Lung (tissue), 12 donors: Measurements from ENCODE around the gene MINAR1. TPM values are rescaled to one million over a fixed set of nuclear protein-coding genes. Genes with fewer than 3 reads are reported as not detected.

ENCODE experiments used
- ATAC-seq: fragments of 200-7000 bp; cut with Tn5 transposase; one replicate; pipeline ENCODE4 v1.9.1; 2020; ENCODE audit warnings: moderate number of reproducible peaks; ENCODE audit not compliant: insufficient read depth, low FRiP score
- DNase-seq, 3 donors: peaks; one replicate each; pipeline ENCODE4 v3.0.0-alpha.2; 2013 to 2017
- H3K27ac ChIP-seq, 2 donors: one replicate each; pipeline ENCODE4 v1.5.1; 2013; ENCODE audit warnings: mild to moderate bottlenecking in 2 of 2, moderate library complexity in 2 of 2, control low read depth in 1 of 2, inconsistent platforms in 1 of 2, low read depth in 1 of 2, low read length in 1 of 2
- H3K27me3 ChIP-seq, 3 donors: one replicate each; pipeline ENCODE4 v1.5.1; 2013; ENCODE audit warnings: low read length in 2 of 3; ENCODE audit not compliant: control insufficient read depth in 3 of 3, insufficient read depth in 3 of 3
- H3K36me3 ChIP-seq, 4 donors: one replicate each; pipeline ENCODE4 v1.5.1; 2013; ENCODE audit warnings: low read length in 4 of 4, mild to moderate bottlenecking in 1 of 4, moderate library complexity in 1 of 4; ENCODE audit not compliant: control insufficient read depth in 4 of 4, insufficient read depth in 4 of 4
- H3K4me1 ChIP-seq, 5 donors: one replicate each; pipeline ENCODE4 v1.5.1; 2013; ENCODE audit warnings: low read length in 5 of 5, mild to moderate bottlenecking in 2 of 5, moderate library complexity in 1 of 5; ENCODE audit not compliant: control insufficient read depth in 5 of 5, insufficient read depth in 5 of 5
- H3K4me3 ChIP-seq: one replicate; pipeline ENCODE4 v1.5.1; 2013; ENCODE audit warnings: mild to moderate bottlenecking, control low read depth, moderate library complexity
- H3K9ac ChIP-seq, 2 donors: one replicate each; pipeline ENCODE4 v1.5.1; 2013; ENCODE audit warnings: low read length in 2 of 2, control low read depth in 1 of 2; ENCODE audit not compliant: insufficient read depth in 1 of 2
- H3K9me3 ChIP-seq, 4 donors: one replicate each; pipeline ENCODE4 v1.5.1; 2013; ENCODE audit warnings: low read length in 3 of 4, mild to moderate bottlenecking in 1 of 4, moderate library complexity in 1 of 4; ENCODE audit not compliant: control insufficient read depth in 4 of 4, insufficient read depth in 3 of 4
- WGBS, 2 donors: extraction: QIAGEN DNeasy Blood & Tissue Kit; methylation state at CpG; one replicate each; pipeline ENCODE4 v1.1.7; 2013; 5-methylcytosine and 5-hydroxymethylcytosine counted together
- polyA plus RNA-seq, 2 donors: library from polyadenylated mRNA; stranded (reverse); fragments of 200-250 nt; gene quantifications; one replicate each; pipeline ENCODE4 v1.2.1, GENCODE V29; 2013
- total RNA-seq, 2 donors: library from RNA; depleted of rRNA in 1 of 2; stranded (reverse); fragments of >200 nt in 1 of 2; gene quantifications; one replicate each; pipeline ENCODE4 v1.2.1, GENCODE V29; 2014 to 2021
- TF ChIP-seq, protein P1 (sequence below): IDR thresholded peaks from 2 replicates; pipeline ENCODE4 v1.5.1; 2012; ENCODE audit warnings: mild to moderate bottlenecking; ENCODE audit errors: control extremely low read depth, extremely low read depth
- donor health status: control.
- donor health status: control.
- donor health status: Bipolar disorder and iron deficiency.
- donor health status: healthy.
- donor health status: DM: yes; HTN: yes; CAD: no.

Gene MINAR1
- total and polyA plus RNA-seq, 4 donors: 0.10 to 0.37 (median 0.25) TPM

DNA sequence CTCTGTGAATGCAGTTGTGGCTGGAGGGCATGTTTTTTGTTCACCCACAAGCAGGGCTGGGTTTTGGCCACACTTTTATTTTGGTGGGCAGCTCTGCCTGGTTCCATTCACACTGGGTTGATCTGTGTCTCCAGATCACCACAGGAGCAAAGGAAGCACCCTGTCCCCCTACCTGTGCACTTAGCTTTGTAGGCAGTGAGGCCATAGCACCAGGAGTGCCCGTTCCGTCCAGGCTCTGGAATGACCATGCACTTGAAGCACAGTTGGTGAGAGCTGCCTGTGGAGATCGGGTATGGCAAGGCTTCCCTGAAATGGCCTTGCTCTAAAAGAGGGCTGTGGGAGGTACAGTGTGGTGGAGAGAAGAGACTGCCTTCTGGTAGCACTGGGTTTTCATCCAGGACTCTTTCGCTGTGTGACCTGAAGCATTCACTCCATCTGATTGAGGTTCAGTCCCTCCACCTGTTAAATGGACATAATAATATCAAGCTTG lies 31.7 kb downstream of the MINAR1 start:
- WGBS, 2 donors: 89 to 93% methylated on average over 4 of the region's 4 CpGs
- TF ChIP-seq, protein P1, sequence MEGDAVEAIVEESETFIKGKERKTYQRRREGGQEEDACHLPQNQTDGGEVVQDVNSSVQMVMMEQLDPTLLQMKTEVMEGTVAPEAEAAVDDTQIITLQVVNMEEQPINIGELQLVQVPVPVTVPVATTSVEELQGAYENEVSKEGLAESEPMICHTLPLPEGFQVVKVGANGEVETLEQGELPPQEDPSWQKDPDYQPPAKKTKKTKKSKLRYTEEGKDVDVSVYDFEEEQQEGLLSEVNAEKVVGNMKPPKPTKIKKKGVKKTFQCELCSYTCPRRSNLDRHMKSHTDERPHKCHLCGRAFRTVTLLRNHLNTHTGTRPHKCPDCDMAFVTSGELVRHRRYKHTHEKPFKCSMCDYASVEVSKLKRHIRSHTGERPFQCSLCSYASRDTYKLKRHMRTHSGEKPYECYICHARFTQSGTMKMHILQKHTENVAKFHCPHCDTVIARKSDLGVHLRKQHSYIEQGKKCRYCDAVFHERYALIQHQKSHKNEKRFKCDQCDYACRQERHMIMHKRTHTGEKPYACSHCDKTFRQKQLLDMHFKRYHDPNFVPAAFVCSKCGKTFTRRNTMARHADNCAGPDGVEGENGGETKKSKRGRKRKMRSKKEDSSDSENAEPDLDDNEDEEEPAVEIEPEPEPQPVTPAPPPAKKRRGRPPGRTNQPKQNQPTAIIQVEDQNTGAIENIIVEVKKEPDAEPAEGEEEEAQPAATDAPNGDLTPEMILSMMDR: no peak
- Histone ChIP-seq H3K27me3 (no peaks in the 10 kb centered on the region), H3K4me3 (no peak overlapping the region), H3K4me1 (no peaks in the 10 kb centered on the region), H3K9me3 (no peaks in the 10 kb centered on the region), H3K36me3 (no peaks in the 10 kb centered on the region), H3K9ac (no peak overlapping the region), H3K27ac (no peak overlapping the region)
- DNase-seq: no peak
- ATAC-seq: no peak

DNA sequence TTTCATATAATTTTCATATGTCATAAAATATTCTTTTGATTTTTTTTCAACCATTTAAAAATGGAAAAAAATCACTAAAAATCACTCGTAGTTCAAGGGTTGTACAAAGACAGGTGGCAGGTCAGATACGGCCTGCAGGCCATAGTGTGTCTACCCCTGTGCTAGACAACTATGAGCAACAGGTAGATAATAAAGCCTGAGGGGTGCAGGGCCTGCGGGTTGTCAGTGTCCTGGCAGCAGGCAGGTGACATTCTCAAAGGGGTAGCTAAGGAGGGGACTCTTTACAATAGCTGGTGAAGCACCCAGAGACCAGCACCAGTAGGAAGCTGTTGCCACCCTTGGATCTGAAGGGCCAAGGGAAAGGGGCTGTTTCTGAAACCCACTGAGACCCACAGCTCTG lies 34.4 kb downstream of the MINAR1 start:
- WGBS, 2 donors: 90% methylated on average over 3 of the region's 3 CpGs
- no peak for ATAC-seq
- Histone ChIP-seq H3K36me3 (no peaks in the 10 kb centered on the region), H3K27ac (no peak overlapping the region), H3K4me3 (no peak overlapping the region), H3K9ac (no peak overlapping the region), H3K27me3 (no peaks in the 10 kb centered on the region), H3K9me3 (no peaks in the 10 kb centered on the region), H3K4me1 (no peaks in the 10 kb centered on the region)
- no peak for DNase-seq
- TF ChIP-seq, protein P1: no peak

DNA sequence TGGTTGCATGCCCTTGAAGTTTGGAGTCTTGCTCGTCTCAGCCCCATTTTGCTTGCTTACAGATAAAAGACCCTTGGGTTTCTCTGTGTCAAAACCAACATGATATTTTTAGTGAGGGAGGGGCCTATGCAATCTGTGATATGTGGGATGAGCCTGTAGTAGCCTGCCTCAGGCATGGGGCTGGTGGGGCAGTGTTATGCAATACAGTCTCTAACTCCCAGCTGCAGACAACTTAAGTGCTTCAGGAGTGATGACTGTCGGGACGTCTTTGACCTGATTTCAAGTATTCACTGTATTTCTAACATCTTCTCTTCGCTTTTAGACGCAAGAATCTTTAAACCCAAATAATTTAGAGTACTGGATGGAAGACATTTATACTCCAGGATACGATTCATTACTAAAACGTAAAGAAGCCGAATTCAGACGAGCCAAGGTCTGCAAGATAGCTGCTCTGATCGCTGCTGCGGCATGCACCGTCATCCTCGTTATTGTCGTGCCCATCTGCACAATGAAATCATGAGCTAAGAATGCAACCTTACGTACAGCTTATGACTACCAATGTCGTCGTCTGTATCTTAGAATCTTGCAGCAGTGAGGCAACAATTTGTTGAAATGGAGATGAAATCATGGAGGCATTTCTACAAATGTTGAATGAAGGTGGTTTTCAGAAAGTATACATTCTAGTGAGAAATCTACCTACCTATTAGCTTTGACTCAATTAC lies 35.9 kb downstream of the MINAR1 start:
- WGBS, 2 donors: 90 to 91% methylated on average over 17 of the region's 17 CpGs
- no peak overlapping the region for H3K4me3 ChIP-seq
- H3K27ac ChIP-seq: no peak overlapping the region
- H3K4me1 ChIP-seq: no peaks in the 10 kb centered on the region
- H3K27me3 ChIP-seq: no peaks in the 10 kb centered on the region
- no peak for DNase-seq
- H3K9ac ChIP-seq: no peak overlapping the region
- TF ChIP-seq, protein P1: no peak
- H3K9me3 ChIP-seq: no peaks in the 10 kb centered on the region
- ATAC-seq: no peak
- no peaks in the 10 kb centered on the region for H3K36me3 ChIP-seq
